GM12878 (cell line): ENCODE data around the gene POU6F2.

ENCODE experiments used
- CBX3 ChIP-seq: fragments of 200-600 bp; sonication (generic); IDR thresholded peaks from 2 replicates; pipeline ENCODE4 v1.6.1; 2016; ENCODE audit warnings: low read depth, borderline replicate concordance
- CHD2 ChIP-seq: IDR thresholded peaks from 2 replicates; pipeline ENCODE4 v1.6.1; 2011; ENCODE audit warnings: low read depth, low read length, improper control_type of control experiment, borderline replicate concordance
- CTCF ChIP-seq, 3 experiments: IDR thresholded peaks in 2 of 3; conservative IDR thresholded peaks in 1 of 3; 2 replicates each; pipeline ENCODE4 v1.5.1; 2011; ENCODE audit warnings: low read depth in 3 of 3, low read length in 3 of 3, mild to moderate bottlenecking in 3 of 3, control low read depth in 2 of 3, moderate library complexity in 2 of 3, inconsistent platforms in 1 of 3, mixed read lengths in 1 of 3; ENCODE audit not compliant: control insufficient read depth in 2 of 3, insufficient read depth in 1 of 3; ENCODE audit errors: extremely low read depth in 1 of 3
- HDAC6 ChIP-seq: fragments of 200-600 bp; sonication (generic); IDR thresholded peaks from one replicate; pipeline ENCODE4 v1.8.0; 2017; ENCODE audit warnings: antibody characterized with exemption; ENCODE audit not compliant: unreplicated experiment
- MAX ChIP-seq: IDR thresholded peaks from 2 replicates; pipeline ENCODE4 v1.6.1; 2012; ENCODE audit warnings: low read depth, low read length, improper control_type of control experiment
- RAD21 ChIP-seq: IDR thresholded peaks from 2 replicates; pipeline ENCODE4 v1.6.1; 2011; ENCODE audit warnings: mild to moderate bottlenecking, low read depth, low read length, moderate library complexity; ENCODE audit not compliant: insufficient read depth
- SIX5 ChIP-seq: IDR thresholded peaks from 2 replicates; pipeline ENCODE4 v1.6.1; 2011; ENCODE audit warnings: mild to moderate bottlenecking, low read depth, low read length, moderate library complexity; ENCODE audit not compliant: severe bottlenecking
- SRF ChIP-seq, 2 experiments: IDR thresholded peaks; 2 replicates each; pipeline ENCODE4 v1.6.1; 2011; ENCODE audit warnings: low read depth in 2 of 2, low read length in 2 of 2, mild to moderate bottlenecking in 1 of 2, moderate library complexity in 1 of 2
- YY1 ChIP-seq: IDR thresholded peaks from 2 replicates; pipeline ENCODE4 v1.6.1; 2011; ENCODE audit warnings: low read depth, mild to moderate bottlenecking, low read length
- ZBTB4 ChIP-seq: fragments of 450-650 bp; formaldehyde crosslinking; IDR thresholded peaks from 2 replicates; pipeline ENCODE4 v1.4.0; 2022; ENCODE audit warnings: mild to moderate bottlenecking, moderate library complexity

GRCh38 chr7:39265641-39266591 lies 288.2 kb downstream of the POU6F2 start:
- TF ChIP-seq CTCF (IDR thresholded peaks at IDR 0.05 in 2 of 3, conservative IDR thresholded peaks at IDR 0.05 in 1 of 3; ENCODE audit: control insufficient read depth in 2 of 3, extremely low read depth in 1 of 3, insufficient read depth in 1 of 3, low read depth in 3 of 3, low read length in 3 of 3) (no peak), RAD21 (no peak), CHD2 (no peak), SIX5 (no peak), MAX (no peak), YY1 (no peak), HDAC6 (no peak), SRF (IDR thresholded peaks at IDR 0.05; ENCODE audit: low read depth in 2 of 2, low read length in 2 of 2) (no peak), CBX3 (no peak), ZBTB4 (CRISPR knock-in tag) (no peak)
